EH (cell line): ENCODE measurements around the gene ATP5ME.
"Not testable (repeated sequence)": the region's sequence is repeated elsewhere in the genome, so short reads cannot be mapped to it uniquely, and the experiment has no call there.

Source experiments
- DNase-seq: peaks from one replicate; pipeline ENCODE4 v3.0.0-alpha.2; 2015; ENCODE audit warnings: low read depth

Gene ATP5ME

DNA sequence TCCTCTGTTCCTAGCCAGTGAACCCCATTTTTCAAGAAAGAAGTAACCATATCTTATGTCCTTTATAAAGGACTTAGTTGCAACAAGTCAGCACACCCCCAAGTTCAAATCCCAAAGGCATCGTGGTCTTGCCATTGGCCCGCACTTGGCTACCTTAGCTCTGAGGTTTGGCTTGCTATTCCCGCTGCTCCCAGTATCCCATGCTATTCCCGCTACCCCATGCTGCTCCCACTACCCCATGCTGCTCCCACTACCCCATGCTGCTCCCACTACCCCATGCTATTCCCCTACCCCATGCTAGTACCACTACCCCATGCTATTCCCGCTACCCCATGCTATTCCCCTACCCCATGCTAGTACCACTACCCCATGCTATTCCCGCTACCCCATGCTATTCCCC is 5.9 kb downstream of the ATP5ME start:
- DNase-seq: not testable (repeated sequence)

DNA sequence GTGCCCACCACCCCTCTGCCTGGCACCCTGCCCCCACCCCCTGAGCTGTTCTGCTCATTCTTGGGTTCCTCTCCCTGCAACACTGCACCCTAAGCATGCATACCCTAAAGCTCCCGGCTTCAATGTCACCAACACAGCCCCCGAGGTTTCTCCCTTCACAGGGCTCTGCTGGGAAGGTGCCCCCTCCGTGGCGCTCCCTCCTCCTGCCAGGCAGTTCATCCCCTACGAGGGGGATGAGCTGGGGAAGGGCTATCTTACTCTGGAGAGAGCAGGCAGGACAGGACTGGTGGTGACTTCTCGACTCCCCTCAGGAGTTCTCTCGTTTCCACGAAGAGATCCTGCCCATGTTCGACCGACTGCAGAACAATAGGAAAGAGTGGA is 6.5 kb downstream of the ATP5ME start:
- no peak for DNase-seq

DNA sequence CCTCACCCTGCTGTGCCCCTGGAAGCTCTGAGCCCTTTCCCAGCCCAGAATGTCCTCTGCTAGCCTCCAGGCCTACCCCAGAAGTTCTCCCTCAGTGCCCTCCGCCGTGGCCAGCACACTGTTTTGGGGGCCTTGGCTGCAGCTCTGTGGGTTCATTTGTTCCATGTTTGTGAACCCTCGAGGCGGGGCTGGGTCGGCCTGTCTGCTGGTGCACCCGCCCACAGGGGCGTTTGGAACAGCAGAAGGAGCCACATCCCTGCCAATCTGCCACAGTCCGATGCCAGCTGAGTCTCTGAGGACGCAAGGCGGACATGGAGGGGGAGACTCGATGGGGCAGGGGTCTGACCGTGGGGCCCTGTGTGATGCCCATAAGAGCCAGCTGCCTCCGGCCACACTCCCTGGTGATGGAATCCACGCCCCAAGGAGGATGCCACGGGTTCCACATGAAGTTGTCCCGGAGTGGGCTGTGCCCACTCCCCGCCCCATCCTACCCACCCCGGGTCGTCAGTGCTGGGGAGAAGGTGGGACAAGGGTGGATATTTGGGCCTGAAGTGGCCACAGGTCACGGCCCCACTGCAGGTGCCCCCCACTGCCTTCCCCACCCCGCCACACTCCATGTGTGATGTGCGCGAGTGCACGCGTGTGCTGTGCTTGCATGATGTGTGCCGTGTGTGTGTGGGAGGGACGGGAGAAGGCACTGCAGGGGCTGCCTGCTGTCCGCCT is 7.1 kb downstream of the ATP5ME start:
- DNase-seq: no peak

DNA sequence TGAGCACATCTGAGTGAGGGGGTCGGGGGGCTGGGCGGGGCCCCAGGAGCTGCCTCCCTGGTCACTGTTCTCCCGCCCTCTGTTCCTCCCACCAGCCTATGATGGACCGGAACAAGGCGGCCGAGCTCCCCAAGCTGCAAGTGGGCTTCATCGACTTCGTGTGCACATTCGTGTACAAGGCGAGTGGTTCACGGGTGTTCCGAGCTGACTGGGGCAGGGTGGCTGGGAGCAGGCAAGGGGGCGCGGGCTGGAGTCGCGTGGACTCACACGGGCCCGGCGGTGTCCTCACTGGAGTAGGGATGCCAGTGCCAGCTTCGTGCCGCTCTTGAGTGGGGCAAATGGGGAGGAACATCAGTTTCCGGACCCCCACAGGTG is 7.7 kb downstream of the ATP5ME start:
- no peak for DNase-seq

DNA sequence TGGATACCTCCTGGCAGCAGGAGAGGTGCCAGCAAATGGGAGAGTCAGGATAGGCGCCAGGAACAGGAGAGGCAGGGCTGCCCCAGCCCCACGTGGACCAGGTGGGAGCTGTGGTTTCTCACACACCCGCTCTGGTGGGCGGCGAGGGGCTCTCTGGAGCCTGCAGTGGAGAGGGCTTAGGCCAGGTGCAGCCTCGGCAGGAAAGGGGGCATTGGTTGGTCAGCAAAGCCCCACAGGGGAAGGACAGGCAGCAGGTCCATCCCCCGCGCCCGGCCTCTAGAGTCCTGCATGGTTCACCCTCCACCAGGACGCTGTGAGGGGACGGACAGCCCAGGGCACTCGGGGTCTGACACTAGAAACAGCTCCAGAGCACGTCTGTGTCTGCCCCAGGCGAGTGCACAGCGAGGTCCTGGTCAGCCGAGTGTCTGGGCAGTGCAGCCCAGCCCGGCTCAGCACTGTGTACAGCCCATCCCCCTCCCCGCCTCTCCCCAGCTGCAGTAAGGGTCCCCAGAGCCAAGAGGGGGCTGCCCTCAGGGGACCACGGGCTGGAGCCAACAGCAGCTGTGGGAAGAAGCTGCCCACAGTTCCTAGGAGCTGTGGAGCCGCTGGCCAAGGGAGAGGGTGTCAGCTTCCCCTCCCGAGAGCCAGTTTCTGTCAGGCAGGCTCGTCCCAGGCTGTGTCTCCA is 8.2 kb downstream of the ATP5ME start:
- no peak for DNase-seq

DNA sequence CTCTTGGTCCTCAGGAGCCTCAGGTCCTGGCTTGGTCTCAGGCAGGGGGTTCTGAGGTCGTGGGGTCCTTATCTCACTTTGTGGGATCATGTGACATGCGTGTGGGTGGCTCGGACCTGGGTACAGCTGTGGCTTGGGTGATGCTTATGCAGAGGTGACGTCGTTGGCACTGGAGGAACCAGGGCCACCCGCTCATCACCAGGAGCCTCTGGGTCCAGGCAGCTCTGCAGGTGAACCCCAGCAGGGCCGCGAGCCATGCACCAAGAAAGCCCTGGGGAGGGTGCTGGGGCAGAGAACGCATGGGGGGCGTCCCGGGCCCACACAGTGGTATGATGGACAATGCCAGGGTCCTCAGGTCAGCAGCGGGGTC is 8.7 kb downstream of the ATP5ME start:
- no peak for DNase-seq

DNA sequence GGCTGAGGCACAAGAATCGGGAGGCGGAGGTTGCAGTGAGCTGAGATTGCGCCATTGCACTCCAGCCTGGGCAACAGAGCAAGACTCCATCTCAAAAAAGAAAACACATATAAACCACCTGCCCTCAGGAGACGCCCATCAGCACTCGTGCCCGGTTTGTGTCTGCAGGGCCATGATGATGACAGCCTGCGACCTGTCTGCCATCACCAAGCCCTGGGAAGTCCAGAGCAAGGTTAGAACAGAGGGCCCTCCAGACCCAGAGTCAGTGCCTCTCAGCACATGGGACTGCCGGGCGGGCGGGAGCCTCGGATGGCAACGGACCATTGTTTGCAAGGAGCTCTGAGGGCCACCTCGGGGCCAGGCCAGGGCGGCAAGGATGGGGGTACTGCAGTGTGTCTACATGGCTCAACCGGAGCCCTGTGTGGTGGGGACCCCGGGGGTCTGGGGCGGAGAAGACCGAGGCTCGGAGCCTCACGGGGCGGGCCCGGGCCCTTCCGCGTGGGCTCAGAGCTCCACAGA is 9.3 kb downstream of the ATP5ME start:
- DNase-seq: no peak

DNA sequence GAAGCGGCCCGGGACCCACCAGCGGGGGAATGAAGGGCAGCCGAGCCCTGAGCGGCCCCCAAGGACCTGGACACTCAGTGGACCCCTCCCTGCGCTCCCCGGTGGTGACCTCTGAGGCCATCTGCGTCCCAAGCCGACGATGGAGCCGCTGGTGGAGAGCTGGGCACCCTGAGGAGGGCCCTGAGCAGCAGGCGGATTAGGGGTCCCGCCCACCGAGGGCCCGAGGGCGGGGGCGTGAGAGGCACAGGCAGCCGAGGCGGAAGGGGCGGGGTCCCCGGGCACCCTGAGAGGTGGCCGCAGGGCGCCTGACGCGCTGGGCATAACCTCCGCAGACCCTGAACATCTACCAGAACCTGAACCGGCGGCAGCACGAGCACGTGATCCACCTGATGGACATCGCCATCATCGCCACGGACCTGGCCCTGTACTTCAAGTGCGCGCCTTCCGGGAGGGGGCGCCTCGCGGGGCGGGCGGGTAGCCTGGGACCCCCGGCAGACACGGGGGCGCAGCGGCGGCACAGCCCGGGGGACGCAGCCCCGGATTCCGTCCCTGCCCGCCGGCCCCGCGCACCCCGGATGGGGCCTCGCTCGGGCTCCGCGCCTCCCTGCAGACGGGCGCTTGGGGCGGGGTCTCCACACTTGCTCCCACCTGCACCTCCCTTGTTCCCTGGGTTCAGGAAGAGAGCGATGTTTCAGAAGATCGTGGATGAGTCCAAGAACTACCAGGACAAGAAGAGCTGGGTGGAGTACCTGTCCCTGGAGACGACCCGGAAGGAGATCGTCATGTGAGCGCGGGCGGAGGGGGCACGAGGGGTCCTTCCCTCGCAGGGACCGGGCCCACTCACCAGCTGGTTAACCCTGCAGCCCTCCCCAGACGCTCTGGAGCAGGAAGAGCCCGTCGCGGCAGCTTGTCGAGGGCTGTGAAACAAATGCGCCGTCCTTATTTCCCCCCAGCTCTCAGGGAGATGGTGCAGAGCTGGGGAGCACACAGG is 10.3 kb downstream of the ATP5ME start:
- DNase-seq: no peak

DNA sequence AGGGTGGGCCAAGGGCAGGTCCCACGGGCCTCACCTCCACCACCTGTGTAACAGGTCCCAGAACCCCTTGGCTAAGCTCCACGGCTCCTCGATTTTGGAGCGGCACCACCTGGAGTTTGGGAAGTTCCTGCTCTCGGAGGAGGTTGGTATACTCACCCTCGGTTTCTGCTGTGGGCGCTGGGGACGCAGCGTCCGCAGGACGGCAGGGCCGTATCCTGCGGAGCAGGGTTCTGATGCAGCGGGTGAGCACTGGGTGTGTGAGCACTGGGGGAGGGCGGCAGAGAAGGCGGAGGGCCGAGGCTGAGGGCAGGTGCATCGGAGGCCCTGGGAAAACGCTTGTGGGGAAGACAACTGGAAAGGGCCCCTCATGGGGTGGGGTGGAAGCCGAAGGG is 11.0 kb downstream of the ATP5ME start:
- DNase-seq: no peak

DNA sequence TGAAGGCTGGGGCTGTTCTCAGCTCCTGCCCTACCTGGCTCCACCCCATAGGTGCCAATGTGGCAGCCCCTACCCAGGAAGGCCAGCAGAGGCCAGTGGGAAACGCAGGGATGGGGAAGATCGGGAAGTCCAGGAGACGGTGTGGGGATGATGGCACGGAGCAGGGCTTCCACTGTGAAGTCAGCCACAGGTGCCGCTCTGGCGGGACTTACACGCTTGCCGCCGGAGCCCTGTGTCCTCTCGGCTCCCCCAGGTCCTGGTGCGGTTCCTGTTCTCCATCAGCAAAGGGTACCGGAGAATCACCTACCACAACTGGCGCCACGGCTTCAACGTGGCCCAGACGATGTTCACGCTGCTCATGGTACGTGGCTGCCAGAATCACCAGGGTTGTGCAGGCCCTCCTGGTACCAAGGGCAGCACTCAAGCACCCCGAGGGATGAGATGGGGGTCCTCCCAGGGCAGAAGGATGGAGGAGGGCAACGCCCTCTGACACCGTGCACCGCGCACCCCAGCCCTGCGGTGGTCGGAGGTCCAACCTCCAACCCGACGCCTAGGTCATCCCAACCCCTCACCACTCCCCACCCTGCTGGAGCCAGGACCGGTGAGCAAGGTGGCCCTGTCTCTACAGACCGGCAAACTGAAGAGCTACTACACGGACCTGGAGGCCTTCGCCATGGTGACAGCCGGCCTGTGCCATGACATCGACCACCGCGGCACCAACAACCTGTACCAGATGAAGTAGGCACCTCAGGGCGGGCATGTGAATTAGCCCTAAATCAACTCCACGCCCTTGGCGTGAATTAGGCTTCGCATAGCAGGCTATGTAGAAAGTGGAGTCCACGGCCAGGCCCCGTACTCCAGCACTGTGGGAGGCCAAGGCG is 12.0 kb downstream of the ATP5ME start:
- DNase-seq: no peak

DNA sequence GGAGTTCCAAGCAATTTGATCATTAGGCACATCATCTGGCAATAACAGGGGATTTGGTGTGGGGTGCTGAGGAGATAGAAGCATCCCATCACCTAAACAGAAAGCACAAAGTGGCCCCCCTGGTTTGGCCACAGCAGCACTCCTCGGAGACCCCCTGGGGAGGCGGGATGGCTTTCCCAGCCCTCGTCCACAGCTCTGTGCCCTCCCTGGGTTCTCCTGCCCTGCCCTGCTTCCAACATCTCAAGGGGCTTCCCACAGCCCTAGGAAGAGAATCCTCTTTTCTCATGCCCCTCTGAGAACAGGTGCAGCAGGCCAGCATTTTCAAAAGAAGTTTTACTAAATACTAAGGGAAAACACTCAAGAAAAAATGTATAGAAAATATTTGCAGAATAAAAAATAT is 12.8 kb downstream of the ATP5ME start:
- DNase-seq: no peak

DNA sequence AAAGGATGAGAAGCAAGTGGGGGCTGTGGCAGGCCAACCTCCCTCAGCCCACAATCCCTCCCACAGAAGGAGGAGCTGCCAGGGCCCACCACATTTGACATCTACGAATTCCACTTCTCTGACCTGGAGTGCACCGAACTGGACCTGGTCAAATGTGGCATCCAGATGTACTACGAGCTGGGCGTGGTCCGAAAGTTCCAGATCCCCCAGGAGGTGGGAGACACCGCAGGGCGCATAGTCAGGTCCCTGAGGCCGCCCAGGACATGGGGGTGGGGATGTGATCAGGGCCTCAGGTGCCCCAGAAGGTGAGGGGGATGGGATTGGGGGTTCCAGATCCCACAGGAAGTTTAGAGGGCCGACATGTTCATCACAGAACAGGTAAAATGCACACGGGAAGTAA is 13.7 kb downstream of the ATP5ME start:
- DNase-seq: no peak

DNA sequence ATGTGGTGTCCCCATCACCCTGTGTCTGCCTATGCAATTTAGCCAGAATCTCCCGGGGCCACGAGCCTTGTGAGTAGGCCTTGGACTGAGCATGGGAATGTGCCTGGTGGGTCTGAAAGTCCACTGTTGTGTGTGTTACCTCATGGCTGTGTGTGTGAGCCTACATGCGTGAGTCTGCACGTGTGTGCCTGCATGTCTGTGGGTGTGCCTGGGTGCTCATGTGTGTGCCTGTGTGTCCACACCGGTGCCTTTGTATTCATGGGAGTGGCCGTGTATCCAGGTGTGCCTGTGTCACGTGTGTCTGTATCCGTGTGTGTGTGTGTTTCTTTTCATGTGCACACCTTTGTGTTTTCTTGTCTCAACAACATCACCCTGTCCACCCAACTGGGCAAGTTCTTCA is 14.2 kb downstream of the ATP5ME start:
- DNase-seq: no peak

DNA sequence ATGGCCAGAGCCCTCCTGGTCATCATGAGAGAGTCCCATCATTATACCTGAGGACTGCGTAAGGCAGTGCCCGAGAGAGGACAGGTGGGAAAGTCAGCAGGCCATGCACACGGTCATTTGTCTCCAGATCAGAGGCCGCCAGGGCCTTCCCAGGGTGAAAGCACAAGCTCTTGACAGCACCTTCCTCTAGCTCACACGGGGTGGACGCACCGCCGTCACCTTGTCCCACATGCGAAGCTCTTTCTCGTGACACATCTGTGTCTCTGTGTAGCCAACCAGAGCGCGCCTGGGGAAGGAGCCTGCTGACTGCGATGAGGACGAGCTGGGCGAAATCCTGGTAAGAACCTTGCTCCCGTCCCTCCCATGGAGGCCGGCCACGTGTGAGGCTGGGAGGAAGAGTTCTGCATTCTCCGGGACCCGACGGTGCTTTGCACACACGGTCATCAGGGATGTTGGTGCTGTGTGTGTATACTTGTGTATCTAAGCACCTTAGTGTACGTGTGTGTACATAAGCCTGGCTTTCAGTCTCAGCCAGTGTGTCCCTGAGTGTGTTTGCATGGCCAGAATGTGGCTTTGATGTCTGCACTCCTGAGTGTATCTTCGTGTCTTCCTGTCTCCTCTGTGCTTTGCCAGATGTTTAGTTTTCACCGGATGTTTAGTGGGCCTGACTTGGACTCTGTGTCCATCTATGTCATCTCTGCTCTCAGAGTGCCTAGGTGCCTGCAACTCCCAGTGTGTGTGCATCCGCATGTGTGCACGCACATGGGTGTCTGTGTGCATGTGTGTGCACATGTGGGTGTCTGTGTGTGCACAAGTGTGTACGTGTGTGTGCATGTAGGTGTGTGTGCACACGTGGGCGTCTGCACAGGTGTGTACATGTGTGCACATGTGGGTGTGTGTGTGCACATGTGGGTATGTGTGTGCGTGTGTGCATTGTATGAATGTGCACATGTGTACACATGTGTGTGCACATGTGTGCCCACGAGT is 15.1 kb downstream of the ATP5ME start:
- DNase-seq: no peak

DNA sequence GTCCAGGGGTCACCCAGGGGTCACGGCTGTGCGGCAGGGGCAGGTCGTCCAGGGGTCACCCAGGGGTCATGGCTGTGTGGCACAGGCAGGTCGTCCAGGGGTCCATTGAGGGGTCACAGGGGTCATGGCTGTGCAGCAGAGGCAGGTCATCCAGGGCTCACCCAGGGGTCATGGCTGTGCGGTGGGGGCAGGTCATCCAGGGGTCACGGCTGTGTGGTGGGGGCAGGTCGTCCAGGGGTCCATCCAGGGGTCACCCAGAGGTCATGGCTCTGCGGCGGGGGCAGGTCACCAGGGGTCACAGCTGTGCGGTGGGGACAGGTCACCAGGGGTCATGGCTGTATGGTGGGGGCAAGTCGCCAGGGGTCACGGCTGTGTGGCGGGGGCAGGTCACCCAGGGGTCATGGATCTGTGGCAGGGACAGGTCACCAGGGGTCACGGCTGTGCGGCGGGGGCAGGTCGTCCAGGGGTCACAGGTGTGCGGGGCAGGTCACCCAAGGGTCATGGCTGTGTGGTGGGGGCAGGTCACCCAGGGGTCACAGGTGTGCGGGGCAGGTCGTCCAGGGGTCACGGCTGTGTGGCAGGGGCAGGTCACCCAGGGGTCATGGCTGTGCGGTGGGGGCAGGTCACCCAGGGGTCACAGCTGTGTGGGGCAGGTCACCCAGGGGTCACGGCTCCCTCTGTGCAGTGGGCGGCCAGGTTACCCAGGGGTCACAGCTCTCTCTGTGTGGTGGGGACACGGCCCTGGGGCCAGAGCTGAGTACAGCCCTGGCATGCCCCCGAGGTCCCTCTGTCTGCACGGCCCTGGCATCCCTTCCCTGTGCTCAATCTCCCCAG is 16.0 kb downstream of the ATP5ME start:
- DNase-seq: no peak

DNA sequence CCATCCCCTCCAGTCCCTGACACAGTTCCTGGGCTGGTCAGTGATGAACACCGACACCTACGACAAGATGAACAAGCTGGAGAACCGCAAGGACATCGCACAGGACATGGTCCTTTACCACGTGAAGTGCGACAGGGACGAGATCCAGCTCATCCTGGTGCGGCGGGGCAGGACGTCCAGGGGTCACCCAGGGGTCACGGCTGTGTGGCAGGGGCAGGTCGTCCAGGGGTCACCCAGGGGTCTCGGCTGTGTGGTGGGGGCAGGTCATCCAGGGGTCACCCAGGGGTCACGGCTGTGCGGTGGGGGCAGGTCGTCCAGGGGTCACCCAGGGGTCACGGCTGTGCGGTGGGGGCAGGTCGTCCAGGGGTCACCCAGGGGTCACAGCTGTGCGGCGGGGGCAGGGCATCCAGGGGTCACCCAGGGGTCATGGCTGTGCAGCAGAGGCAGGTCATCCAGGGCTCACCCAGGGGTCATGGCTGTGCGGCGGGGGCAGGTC is 16.7 kb downstream of the ATP5ME start:
- no peak for DNase-seq

DNA sequence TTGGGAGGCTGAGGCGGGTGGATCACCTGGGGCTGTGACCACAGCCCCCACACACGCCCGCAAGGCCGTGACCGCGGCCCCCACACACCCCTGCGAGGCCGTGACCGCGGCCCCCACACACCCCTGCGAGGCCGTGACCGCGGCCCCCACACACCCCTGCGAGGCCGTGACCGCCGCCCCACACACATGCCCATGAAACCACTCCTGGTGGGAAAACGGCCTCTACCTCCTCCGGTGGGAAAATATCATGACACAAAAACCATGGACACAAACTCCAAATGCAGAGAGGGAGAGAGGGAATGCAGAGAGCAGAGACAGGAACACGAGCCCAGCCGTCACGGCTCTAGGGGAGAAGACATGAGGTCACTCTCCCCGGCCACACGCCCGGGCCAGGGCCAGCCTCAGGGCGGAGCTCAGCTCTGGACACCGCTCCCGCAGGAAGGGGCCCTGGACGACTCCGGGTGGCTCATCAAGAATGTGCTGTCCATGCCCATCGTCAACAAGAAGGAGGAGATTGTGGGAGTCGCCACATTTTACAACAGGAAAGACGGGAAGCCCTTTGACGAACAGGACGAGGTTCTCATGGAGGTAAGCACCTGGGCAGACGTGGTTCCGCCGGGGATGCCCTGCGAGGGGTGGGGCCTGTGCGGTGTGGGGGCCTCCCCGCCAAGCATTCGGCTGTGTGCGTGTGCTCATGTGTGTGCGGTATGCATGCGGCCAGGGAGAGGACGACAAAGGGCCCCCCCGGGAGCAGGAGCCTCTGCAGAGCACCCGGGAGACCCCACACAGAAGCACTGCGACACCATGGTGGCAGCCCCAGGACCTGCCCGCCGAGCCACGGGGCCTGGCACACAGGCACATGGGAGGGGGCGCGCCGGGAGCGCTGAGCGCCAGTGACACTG is 17.4 kb downstream of the ATP5ME start:
- no peak for DNase-seq

DNA sequence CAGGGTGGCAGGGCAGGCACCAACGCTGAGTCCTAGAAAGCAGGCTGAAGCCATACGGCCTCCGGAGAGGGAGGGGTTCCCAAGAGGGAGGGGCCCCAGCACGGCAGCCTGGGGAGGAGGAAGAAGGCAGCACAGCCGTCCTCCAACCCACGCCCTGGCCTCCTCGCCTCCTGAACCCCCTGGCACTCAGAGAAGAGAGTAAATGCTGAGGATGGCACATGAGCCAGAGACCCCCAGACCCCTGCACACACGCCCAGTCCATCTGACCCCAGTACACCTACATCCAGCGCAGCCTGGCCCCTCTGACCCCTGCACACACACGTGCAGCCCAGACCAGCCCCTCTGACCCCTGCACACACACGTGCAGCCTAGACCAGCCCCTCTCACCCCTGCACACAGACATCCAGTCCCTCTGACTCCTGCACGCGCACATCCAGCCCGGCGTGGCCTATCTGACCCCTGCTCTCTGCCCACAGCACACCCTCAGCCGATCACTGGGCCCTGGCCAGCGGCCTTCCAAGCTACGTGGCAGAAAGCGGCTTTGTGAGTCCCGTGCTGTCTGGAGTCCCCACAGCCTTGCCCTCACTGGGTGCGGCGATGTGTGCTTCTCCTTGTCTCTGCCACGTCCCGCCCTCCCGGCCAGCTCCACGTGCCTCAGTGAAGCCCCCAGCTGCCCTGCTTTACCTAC is 18.5 kb downstream of the ATP5ME start:
- DNase-seq: no peak
